DLD1 (cell line): ENCODE data around the gene RPS23.

Experiments
- in situ Hi-C: cut with HindIII; loops from 2 replicates; pipeline ENCODE4 v1.10.0; 2017; ENCODE audit warnings: low sequenced_read_pairs

RPS23 gene

DNA sequence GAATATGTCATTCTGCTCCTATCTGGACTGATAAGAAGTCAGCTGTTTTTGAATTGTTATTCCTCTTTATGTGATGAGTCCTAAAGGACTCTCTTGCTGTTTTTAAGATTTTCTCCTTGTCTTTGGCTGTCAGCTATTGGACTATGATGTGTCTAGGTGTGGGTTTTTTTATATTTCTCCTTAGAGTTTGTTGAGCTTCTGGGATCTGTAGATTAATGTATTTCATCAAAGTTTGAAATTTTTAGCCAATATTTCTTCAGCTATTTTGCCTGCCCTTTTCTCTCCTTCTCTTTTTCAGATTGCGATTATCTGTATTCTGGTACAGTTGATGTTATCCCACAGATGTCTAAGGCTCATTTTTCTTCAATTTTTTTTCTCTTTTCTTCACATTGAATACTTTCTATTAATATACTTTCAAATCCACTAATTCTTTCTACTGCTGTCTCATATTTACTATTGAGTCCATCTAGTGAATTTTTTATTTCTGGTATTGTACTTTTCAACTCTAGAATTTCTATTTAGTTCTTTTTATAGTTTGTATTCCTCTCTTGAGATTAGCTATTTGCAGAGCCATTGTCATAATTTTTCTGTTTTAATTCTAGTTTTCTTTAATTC, 31.1 kb downstream of the RPS23 start:
- in situ Hi-C loops, result no loop called here

DNA sequence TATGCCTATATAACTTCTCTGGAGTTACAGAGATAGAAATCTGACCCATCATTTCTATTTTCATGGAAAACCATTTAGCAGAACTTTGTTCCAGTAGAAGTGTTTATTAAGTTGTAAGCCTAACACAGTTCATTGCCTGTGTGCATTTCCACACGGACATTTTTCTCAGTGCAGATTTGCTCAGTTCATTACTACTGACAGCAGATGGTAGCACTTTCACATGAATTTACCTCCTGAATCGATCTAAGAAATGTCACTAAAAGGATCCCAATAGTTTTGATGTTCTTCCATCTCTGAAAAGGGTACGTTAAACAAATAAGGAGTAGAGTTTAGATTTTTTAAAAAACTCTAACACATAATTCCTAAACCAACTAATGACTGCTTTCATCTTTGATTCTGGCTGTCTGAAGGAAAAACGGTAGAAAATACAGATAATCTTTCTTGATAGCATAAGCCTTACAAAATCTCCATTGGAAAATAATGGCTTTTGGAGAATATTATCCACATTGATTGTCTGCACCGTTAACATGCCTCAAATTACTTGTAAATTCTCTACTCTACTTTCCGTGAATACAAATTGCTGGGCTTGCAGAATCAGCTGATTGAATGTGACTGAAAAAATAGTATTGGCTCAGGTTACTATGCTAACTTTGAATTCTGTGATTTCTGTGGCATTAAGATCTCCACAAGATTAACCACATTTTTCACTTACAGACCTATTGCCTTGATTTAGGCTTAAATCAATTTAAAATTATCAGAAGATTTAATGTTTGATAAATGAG, 33.1 kb downstream of the RPS23 start:
- in situ Hi-C loops, result no loop called here

DNA sequence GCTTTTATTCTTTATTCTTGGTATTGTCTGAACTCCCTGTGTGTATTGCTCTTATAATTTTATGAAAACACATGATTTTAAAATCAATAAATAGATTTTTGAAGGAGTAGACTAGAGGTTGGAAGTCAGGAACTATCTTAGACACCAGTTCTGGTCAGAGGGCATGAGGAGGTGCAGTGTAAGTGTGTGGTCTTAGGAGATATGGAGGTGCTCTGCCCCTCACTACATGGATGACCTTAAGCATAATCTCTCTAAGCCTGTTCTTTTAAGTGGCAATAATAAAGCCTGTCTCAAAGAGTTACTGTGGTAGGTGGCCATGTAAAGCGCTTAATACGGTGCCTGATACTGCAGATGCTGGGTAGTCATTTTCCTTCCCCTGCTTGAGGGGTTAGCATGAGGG, 34.0 kb downstream of the RPS23 start:
- in situ Hi-C loops, result no loop called here

DNA sequence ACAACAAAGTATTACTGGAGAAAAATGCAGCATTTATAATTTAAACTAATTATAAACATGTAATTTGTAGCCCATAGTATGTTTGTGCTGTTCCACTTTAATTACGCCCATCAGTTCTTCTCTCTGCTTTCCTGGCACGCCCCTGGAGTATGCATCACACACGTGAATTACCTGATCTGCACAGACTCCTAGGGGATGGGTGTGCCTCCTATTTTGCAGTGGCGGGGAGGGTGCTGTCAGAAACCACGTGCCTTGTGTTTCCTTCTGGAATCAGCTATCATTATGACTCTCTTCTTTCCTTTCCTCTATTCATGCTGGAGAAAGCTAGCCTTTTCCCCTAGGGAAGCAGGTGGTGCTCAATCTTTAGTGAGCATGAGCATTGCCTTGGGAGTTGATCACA, 43.3 kb downstream of the RPS23 start:
- in situ Hi-C loops, result no loop called here

DNA sequence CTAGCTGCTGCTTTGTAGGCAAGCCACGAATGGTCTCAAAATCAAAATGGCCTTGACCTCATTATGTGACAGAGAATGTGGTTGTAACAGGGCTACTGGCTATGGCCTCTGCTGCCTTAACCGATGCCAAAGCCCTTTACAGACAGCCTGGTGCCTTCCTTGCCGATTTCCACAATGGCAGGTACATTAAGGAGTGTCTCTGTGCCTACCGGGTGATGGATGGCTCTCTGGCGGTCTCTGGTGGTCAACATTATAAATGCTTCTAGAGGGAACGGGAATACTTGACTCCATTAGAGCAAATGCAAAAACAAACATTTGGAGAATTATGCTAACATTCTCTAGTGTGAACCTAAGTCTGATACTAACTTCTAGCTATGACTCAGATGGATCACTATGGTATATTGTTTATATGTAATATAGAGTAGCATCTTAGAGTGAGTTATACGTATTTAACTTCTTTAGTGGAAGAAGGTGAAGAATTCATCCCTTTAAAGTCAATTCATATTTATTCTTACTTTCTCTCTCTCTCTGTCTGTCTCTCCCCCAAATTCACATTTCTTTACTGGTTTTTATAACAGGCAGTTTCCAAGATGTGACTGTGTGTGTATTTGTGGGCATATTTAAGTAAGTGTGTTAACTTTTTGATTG, 52.5 kb downstream of the RPS23 start:
- in situ Hi-C loops, result no loop called here
